HS-27A (cell line): ENCODE measurements around the gene HS3ST3A1.

Experiments
- DNase-seq: peaks from one replicate; pipeline ENCODE4 v3.0.0-alpha.2; 2012; ENCODE audit warnings: low read depth, missing footprints

HS3ST3A1 gene

GRCh38 chr17:13598353-13599167 is 3.2 kb downstream of the HS3ST3A1 start:
- no peak for DNase-seq

- DNase-seq = no peak
Observed at GRCh38 chr17:13597723-13598347, 3.9 kb downstream of the HS3ST3A1 start.

GRCh38 chr17:13596241-13596923 is 5.3 kb downstream of the HS3ST3A1 start:
- DNase-seq = no peak

- no peak for DNase-seq
Observed at GRCh38 chr17:13595599-13595899, 6.2 kb downstream of the HS3ST3A1 start.

- peak; percentile 49 for DNase-seq
Observed at GRCh38 chr17:13594762-13595598, 6.7 kb downstream of the HS3ST3A1 start.

- no peak for DNase-seq
Observed at GRCh38 chr17:13594310-13594709, 7.4 kb downstream of the HS3ST3A1 start.

GRCh38 chr17:13593757-13594156 is 8.0 kb downstream of the HS3ST3A1 start:
- no peak for DNase-seq

- DNase-seq = no peak
Observed at GRCh38 chr17:13593021-13593751, 8.5 kb downstream of the HS3ST3A1 start.

- DNase-seq = no peak
Observed at GRCh38 chr17:13592427-13592826, 9.3 kb downstream of the HS3ST3A1 start.

GRCh38 chr17:13590441-13590840 is 11.3 kb downstream of the HS3ST3A1 start:
- no peak for DNase-seq

GRCh38 chr17:13589658-13590057 is 12.1 kb downstream of the HS3ST3A1 start:
- no peak for DNase-seq

GRCh38 chr17:13587487-13588338 is 14.0 kb downstream of the HS3ST3A1 start:
- no peak for DNase-seq

- no peak for DNase-seq
Observed at GRCh38 chr17:13584701-13585080, 17.0 kb downstream of the HS3ST3A1 start.

GRCh38 chr17:13583996-13584700 is 17.6 kb downstream of the HS3ST3A1 start:
- no peak for DNase-seq

- DNase-seq = no peak
Observed at GRCh38 chr17:13582776-13583547, 18.8 kb downstream of the HS3ST3A1 start.

GRCh38 chr17:13581925-13582324 is 19.8 kb downstream of the HS3ST3A1 start:
- no peak for DNase-seq

GRCh38 chr17:13580790-13581189 is 20.9 kb downstream of the HS3ST3A1 start:
- no peak for DNase-seq

- no peak for DNase-seq
Observed at GRCh38 chr17:13576661-13577526, 24.8 kb downstream of the HS3ST3A1 start.
